ENCODE results near the gene GLRX. TPM values are rescaled to one million over a fixed set of nuclear protein-coding genes. Genes with fewer than 3 reads are reported as not detected.

The GLRX gene
- total and polyA plus RNA-seq, 8 donors = 21.8 to 98.1 (median 28.6) TPM

DNA sequence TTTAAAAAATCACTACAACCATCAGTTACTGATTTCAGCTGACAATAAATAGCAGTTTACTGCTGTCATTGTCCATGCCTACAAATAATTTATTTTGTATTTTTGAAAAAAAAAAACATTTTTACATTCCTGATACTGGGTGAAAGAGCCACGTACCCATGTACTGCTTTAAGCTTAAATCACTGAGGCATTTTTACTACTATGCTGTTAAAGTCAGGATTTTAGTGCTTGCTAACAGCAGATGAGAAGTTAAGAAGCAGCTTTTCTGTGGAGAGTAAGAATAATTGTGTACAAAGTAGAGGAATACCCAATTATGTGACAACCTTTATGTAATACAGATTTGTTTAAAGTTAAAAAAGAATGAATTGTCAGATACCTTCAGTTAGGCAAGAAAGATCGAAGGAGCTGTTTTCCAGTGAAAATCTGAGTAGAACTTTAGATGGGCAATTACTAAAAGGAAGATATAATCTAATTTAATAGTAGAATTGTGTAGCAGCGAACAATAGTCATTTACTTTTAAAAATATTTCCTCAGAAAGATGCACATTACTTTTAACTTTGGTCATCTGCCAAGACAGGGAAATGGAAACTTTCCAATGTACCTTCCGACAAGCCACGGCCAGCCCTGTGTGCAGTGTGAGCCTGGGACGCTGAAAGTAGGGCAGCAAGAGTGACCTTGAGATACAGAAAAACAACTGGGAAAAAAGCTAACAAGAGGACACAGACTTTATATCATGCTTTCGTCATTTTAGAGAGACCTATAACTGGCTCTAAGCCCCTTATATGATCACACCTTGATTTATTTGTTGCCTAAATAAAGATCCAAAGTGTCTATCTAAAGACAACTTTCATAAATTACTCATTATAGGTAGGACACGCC lies 51.5 kb downstream of the GLRX start:
- intact Hi-C loops (cut with DNase I) = no loop called here
- Histone ChIP-seq H3K4me1 (peaks cover 5 to 12% of the 10 kb centered on the region in 2 donors), H3K27ac (no peak overlapping the region), H3K4me3 (no peak overlapping the region), H3K27me3 (no peaks in the 10 kb centered on the region), H3K36me3 (peaks cover 0 to 17% of the 10 kb centered on the region in 2 donors), H3K9me3 (no peaks in the 10 kb centered on the region)
- ATAC-seq = peak; percentile 77
- no peak for DNase-seq
- TF ChIP-seq, protein P1, sequence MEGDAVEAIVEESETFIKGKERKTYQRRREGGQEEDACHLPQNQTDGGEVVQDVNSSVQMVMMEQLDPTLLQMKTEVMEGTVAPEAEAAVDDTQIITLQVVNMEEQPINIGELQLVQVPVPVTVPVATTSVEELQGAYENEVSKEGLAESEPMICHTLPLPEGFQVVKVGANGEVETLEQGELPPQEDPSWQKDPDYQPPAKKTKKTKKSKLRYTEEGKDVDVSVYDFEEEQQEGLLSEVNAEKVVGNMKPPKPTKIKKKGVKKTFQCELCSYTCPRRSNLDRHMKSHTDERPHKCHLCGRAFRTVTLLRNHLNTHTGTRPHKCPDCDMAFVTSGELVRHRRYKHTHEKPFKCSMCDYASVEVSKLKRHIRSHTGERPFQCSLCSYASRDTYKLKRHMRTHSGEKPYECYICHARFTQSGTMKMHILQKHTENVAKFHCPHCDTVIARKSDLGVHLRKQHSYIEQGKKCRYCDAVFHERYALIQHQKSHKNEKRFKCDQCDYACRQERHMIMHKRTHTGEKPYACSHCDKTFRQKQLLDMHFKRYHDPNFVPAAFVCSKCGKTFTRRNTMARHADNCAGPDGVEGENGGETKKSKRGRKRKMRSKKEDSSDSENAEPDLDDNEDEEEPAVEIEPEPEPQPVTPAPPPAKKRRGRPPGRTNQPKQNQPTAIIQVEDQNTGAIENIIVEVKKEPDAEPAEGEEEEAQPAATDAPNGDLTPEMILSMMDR (IDR thresholded peaks at IDR 0.05) = no peak

DNA sequence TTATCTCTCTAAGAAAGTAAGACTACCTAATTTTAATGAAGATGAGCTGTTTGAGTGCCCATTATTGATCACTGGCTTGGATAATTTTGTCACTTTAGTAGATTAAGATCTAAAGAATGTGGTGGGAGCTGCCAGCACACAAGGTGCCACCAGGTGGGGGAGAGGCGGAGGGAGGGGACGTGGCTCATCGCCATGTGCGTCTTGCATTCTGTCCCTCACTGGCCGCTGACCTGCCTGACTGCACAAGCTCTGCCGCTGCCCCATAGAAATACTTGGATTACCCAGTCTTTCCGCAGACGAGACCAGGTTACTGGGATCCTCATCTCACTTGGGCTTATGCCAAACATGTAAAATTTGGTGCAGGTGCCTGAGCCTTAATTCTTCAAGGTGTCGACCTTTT lies 53.8 kb downstream of the GLRX start:
- no peak for ATAC-seq
- intact Hi-C loops (cut with DNase I) = no loop called here
- H3K9me3 ChIP-seq = no peaks in the 10 kb centered on the region
- DNase-seq = no peak
- TF ChIP-seq, protein P1 (IDR thresholded peaks at IDR 0.05) = no peak
- peaks cover 0 to 17% of the 10 kb centered on the region in 2 donors for H3K36me3 ChIP-seq
- H3K27me3 ChIP-seq = no peaks in the 10 kb centered on the region
- no peak overlapping the region for H3K4me3 ChIP-seq
- no peak overlapping the region for H3K27ac ChIP-seq
- peaks cover 3 to 8% of the 10 kb centered on the region in 2 donors for H3K4me1 ChIP-seq

DNA sequence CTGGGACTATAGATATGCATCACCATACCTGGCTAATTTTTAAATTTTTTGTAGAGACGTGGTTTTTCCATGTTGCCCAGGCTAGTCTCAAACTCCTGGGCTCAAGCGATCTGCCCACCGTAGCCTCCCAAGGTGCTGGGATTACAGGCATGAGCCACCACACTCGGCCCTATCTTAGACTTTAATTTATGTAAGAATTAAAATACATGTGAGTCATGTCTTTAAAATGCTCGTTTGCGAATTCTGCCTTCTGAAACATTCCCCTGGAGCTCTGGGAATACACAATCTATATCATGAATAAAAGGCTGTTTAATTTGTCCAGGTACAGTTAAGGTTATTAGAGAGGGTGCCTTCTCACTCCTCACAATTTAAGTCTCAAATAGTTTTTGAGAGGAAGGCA lies 58.6 kb downstream of the GLRX start:
- H3K27ac ChIP-seq = no peak overlapping the region
- H3K27me3 ChIP-seq = no peaks in the 10 kb centered on the region
- H3K4me1 ChIP-seq = peaks cover 13 to 25% of the 10 kb centered on the region in 2 donors
- TF ChIP-seq, protein P1 (IDR thresholded peaks at IDR 0.05) = no peak
- no peak for DNase-seq
- intact Hi-C loops (cut with DNase I) = no loop called here
- H3K9me3 ChIP-seq = no peaks in the 10 kb centered on the region
- no peak for ATAC-seq
- H3K4me3 ChIP-seq = no peak overlapping the region
- H3K36me3 ChIP-seq = peaks cover 0 to 9% of the 10 kb centered on the region in 2 donors

Other genes starting within 250 kb of the GLRX start
- gene GPR150, start 202.6 kb downstream of the GLRX start, total RNA-seq = under 1 TPM; 0.16 to 0.26 TPM
- not detected for gene GPR150, start 202.6 kb downstream of the GLRX start, polyA plus RNA-seq (ENCODE audit: insufficient read length in 6 of 6)
- gene RFESD, start 175.9 kb downstream of the GLRX start, total RNA-seq = 1 to 10 TPM; 2.7 TPM
- 1 to 10 TPM; 4.3 to 6.1 (median 5.4) TPM for gene RFESD, start 175.9 kb downstream of the GLRX start, polyA plus RNA-seq (ENCODE audit: insufficient read length in 6 of 6)
- under 1 TPM; 0.31 to 0.52 TPM for gene SPATA9, start 139.7 kb downstream of the GLRX start, total RNA-seq
- gene SPATA9, start 139.7 kb downstream of the GLRX start, polyA plus RNA-seq (ENCODE audit: insufficient read length in 6 of 6) = 1 to 10 TPM in 5 of 6 donors, under 1 TPM in 1; 0.91 to 2.3 (median 1.5) TPM
- 10 to 100 TPM; 26.5 to 93.0 TPM for gene RHOBTB3, start 91.4 kb downstream of the GLRX start, total RNA-seq
- gene RHOBTB3, start 91.4 kb downstream of the GLRX start, polyA plus RNA-seq (ENCODE audit: insufficient read length in 6 of 6) = 10 to 100 TPM; 55.0 to 71.7 (median 64.1) TPM
- 10 to 100 TPM; 46.9 to 62.7 TPM for gene ELL2, start 139.1 kb upstream of the GLRX start, total RNA-seq
- gene ELL2, start 139.1 kb upstream of the GLRX start, polyA plus RNA-seq (ENCODE audit: insufficient read length in 6 of 6) = 10 to 100 TPM; 15.3 to 26.3 (median 22.5) TPM

Data from left lung (tissue), 10 donors.